Endothelial cell of umbilical vein (primary cell): Measurements from ENCODE around the gene BHMT. TPM values are rescaled to one million over a fixed set of nuclear protein-coding genes. Genes with fewer than 3 reads are reported as not detected.

ENCODE experiments used
- BruUV-seq: library from RNA; stranded (reverse); fragments of 400-500 nt; replicated peaks from 2 replicates; lab custom pipeline; 2021; lab: Mats Ljungman, UMichigan
- CTCF ChIA-PET: fragments of 300-600, 350-600 bp; sonication (Branson Sonifier 250); formaldehyde crosslinking; loops from one replicate; lab custom pipeline; 2021; ENCODE audit warnings: antibody characterized with exemption, inconsistent platforms; lab: Charles Lee
- POLR2A ChIA-PET: fragments of 300-600, 350-600 bp; sonication (Branson Sonifier 250); formaldehyde crosslinking; loops from one replicate; lab custom pipeline; 2021; ENCODE audit warnings: antibody characterized with exemption, inconsistent platforms; lab: Charles Lee
- DNase-seq: peaks from one replicate; pipeline ENCODE4 v3.0.0-alpha.2; 2011; ENCODE audit warnings: low read depth, low spot score
- FAIRE-seq: peaks from 2 replicates; lab custom pipeline; 2011; peaks lifted over from hg19 to GRCh38; lab: Jason Lieb, UNC
- H2AFZ ChIP-seq: 2 replicates; pipeline ENCODE4 v1.6.0; 2012; ENCODE audit warnings: low read depth, low read length, control low read depth, inconsistent platforms
- H3K27ac ChIP-seq: 2 replicates; pipeline ENCODE4 v1.5.1; 2011; ENCODE audit warnings: low read depth, mild to moderate bottlenecking, control low read depth, low read length, moderate library complexity; ENCODE audit not compliant: insufficient read depth
- H3K27me3 ChIP-seq, 2 experiments: 2 replicates each; pipeline versions ENCODE4 v1.6.0 to v1.6.1; 2011; ENCODE audit warnings: low read length in 2 of 2, mixed read lengths in 1 of 2; ENCODE audit not compliant: control insufficient read depth in 2 of 2, insufficient read depth in 2 of 2
- H3K36me3 ChIP-seq, 2 experiments: 2 replicates in 1 of 2; 3 replicates in 1 of 2; pipeline ENCODE4 v1.5.1; 2011; ENCODE audit warnings: low read length in 2 of 2, mild to moderate bottlenecking in 1 of 2, moderate library complexity in 1 of 2; ENCODE audit not compliant: control insufficient read depth in 2 of 2, insufficient read depth in 2 of 2; ENCODE audit errors: extremely low read depth in 1 of 2
- H3K4me1 ChIP-seq: 3 replicates; pipeline ENCODE4 v1.5.1; 2011; ENCODE audit warnings: mild to moderate bottlenecking, low read length; ENCODE audit not compliant: control insufficient read depth, insufficient read depth; ENCODE audit errors: extremely low read depth
- H3K4me2 ChIP-seq: 2 replicates; pipeline ENCODE4 v1.6.1; 2011; ENCODE audit warnings: low read length, control low read depth, mixed read lengths; ENCODE audit not compliant: insufficient read depth
- H3K4me3 ChIP-seq, 3 experiments: fragments of 200-600 bp in 1 of 3; sonication (generic), shearing (Covaris generic) in 1 of 3; replicated peaks in 1 of 3; 2 replicates each; pipeline ENCODE4 v1.5.1; 2011 to 2016; ENCODE audit warnings: control low read depth in 3 of 3, low read length in 3 of 3, mild to moderate bottlenecking in 2 of 3, inconsistent platforms in 1 of 3, low read depth in 1 of 3, moderate library complexity in 1 of 3; ENCODE audit not compliant: insufficient read depth in 1 of 3
- H3K79me2 ChIP-seq: 2 replicates; pipeline ENCODE4 v1.6.0; 2012; ENCODE audit warnings: low read length, inconsistent platforms; ENCODE audit not compliant: control insufficient read depth, insufficient read depth
- H3K9ac ChIP-seq: replicated peaks from 2 replicates; pipeline ENCODE3; 2011; ENCODE audit warnings: low read length, control low read depth; ENCODE audit not compliant: insufficient read depth; ENCODE audit errors: extremely low read depth
- H3K9me1 ChIP-seq: replicated peaks from 3 replicates; pipeline ENCODE4 v1.6.0; 2011; ENCODE audit warnings: mild to moderate bottlenecking, low read length; ENCODE audit not compliant: control insufficient read depth, insufficient read depth; ENCODE audit errors: extremely low read depth
- H3K9me3 ChIP-seq: replicated peaks from 2 replicates; pipeline ENCODE4 v1.5.1; 2012; ENCODE audit warnings: low read length, inconsistent platforms; ENCODE audit not compliant: control insufficient read depth, insufficient read depth
- H4K20me1 ChIP-seq: replicated peaks from 2 replicates; pipeline ENCODE3; 2011; ENCODE audit warnings: mild to moderate bottlenecking, low read length; ENCODE audit not compliant: control insufficient read depth, insufficient read depth; ENCODE audit errors: extremely low read depth
- CTCF ChIP-seq, 2 donors: IDR thresholded peaks; 1 replicate in 1 of 2; 2 replicates in 1 of 2; pipeline ENCODE4 v1.5.1; 2011; ENCODE audit warnings: low read length in 2 of 2, mild to moderate bottlenecking in 2 of 2, moderate library complexity in 2 of 2, control low read depth in 1 of 2, inconsistent platforms in 1 of 2, low read depth in 1 of 2; ENCODE audit not compliant: insufficient read depth in 1 of 2; ENCODE audit errors: extremely low read depth in 1 of 2
- EZH2 ChIP-seq: IDR thresholded peaks from 2 replicates; pipeline ENCODE4 v1.6.1; 2012; ENCODE audit warnings: borderline replicate concordance, low read depth, mild to moderate bottlenecking, moderate library complexity, low read length, inconsistent platforms; ENCODE audit not compliant: severe bottlenecking
- FOS ChIP-seq: IDR thresholded peaks from 2 replicates; pipeline ENCODE4 v1.6.1; 2011; ENCODE audit warnings: mild to moderate bottlenecking, low read length, moderate library complexity, borderline replicate concordance; ENCODE audit not compliant: insufficient read depth
- GATA2 ChIP-seq: IDR thresholded peaks from 2 replicates; pipeline ENCODE4 v1.7.0; 2011; ENCODE audit warnings: low read depth, mild to moderate bottlenecking, moderate library complexity, mixed read lengths, low read length; ENCODE audit not compliant: insufficient read length, insufficient read depth
- JUN ChIP-seq: IDR thresholded peaks from 2 replicates; pipeline ENCODE4 v1.6.1; 2011; ENCODE audit warnings: borderline replicate concordance, low read depth; ENCODE audit not compliant: insufficient read length, insufficient read depth
- MAX ChIP-seq: IDR thresholded peaks from 2 replicates; pipeline ENCODE4 v1.6.1; 2011; ENCODE audit not compliant: insufficient read depth, insufficient read length
- MYC ChIP-seq: IDR thresholded peaks from one replicate; pipeline ENCODE4 v1.6.1; 2011; ENCODE audit warnings: mild to moderate bottlenecking, low read depth, low read length
- POLR2A ChIP-seq: IDR thresholded peaks from 2 replicates; pipeline ENCODE4 v1.6.1; 2012; ENCODE audit warnings: low read depth, mild to moderate bottlenecking, control low read depth, low read length
- POLR2AphosphoS5 ChIP-seq: IDR thresholded peaks from 2 replicates; pipeline ENCODE4 v1.6.1; 2012; ENCODE audit warnings: low read depth, mild to moderate bottlenecking, control low read depth, low read length, moderate library complexity; ENCODE audit not compliant: insufficient read depth
- dilution Hi-C: fragments of 300-500 bp; cut with MboI; formaldehyde crosslinking; loops from one replicate; pipeline ENCODE4 v1.15.0; 2019; ENCODE audit warnings: low sequenced_read_pairs; ENCODE audit not compliant: extremely low pct_ligation_motif_present
- intact Hi-C: fragments of 100-400 bp; cut with micrococcal nuclease; formaldehyde crosslinking; loops from one replicate; pipeline ENCODE4 v1.10.0; 2022
- polyA plus RNA-seq, 4 experiments: library from polyadenylated mRNA; depleted of rRNA in 3 of 4; stranded (reverse) in 3 of 4; unstranded in 1 of 4; fragments of >200 nt; gene quantifications; 2 replicates each; pipeline versions ENCODE4 v1.2.1 to v1.2.3, GENCODE V29; 2011 to 2012; ENCODE audit warnings: missing spikeins in 1 of 4
- total RNA-seq: library from RNA; stranded (reverse); gene quantifications from 2 replicates; pipeline ENCODE4 v1.2.3, GENCODE V29; 2021

Gene BHMT
- total and polyA plus RNA-seq, 2 donors (not counting 3 experiments of a cell fraction or from before 2014, with no cell fraction given): not detected

GRCh38 chr5:79088507-79088906, 23.1 kb upstream of the BHMT start:
- FAIRE-seq (no peak), DNase-seq (no peak)
- Histone ChIP-seq H3K9me1 (no peaks in the 10 kb centered on the region), H3K27me3 (peaks cover 0 to 3% of the 10 kb centered on the region in 2 experiments), H3K36me3 (no peaks in the 10 kb centered on the region), H3K79me2 (no peaks in the 10 kb centered on the region), H3K4me1 (no peaks in the 10 kb centered on the region), H3K9me3 (no peaks in the 10 kb centered on the region), H3K4me2 (no peak overlapping the region), H3K9ac (no peak overlapping the region), H3K27ac (no peak overlapping the region), H2AFZ (no peak overlapping the region), H3K4me3 (no peak overlapping the region), H4K20me1 (no peaks in the 10 kb centered on the region)
- intact Hi-C loops (no loop called here), dilution Hi-C loops (no loop called here)
- BruUV-seq: no TSS peak
- ChIA-PET POLR2A (no interaction called here), CTCF (no interaction called here)
- no peak for TF ChIP-seq MYC
- TF ChIP-seq MAX: no peak
- no peak for TF ChIP-seq GATA2
- TF ChIP-seq POLR2AphosphoS5: no peak
- no peak for TF ChIP-seq FOS
- TF ChIP-seq POLR2A: no peak
- no peak for TF ChIP-seq EZH2
- no peak for TF ChIP-seq JUN
- no peak for TF ChIP-seq CTCF (IDR thresholded peaks at IDR 0.05; ENCODE audit: extremely low read depth in 1 of 2, insufficient read depth in 1 of 2, low read depth in 1 of 2, low read length in 2 of 2)
